ENCODE results near the gene UBAC2. TPM values are rescaled to one million over a fixed set of nuclear protein-coding genes. Genes with fewer than 3 reads are reported as not detected.

The UBAC2 gene
- 100 to 1,000 TPM in 2 of 3 donors, 10 to 100 TPM in 1; 98.7 to 109 (median 101) TPM for polyA plus RNA-seq (ENCODE audit: insufficient read length in 3 of 3)

GRCh38 chr13:99200432-99201167, at the start of gene UBAC2:
Gene UBAC2 (plus strand): TSS chr13:99200854. CDS start chr13:99200909, 55 bp downstream.
- DNase-seq (ENCODE audit: low read depth in 3 of 3, low spot score in 2 of 3), result peak; percentile 86 to 92 (median 89)

- DNase-seq (ENCODE audit: low read depth in 3 of 3, low spot score in 2 of 3), result no peak
Observed at GRCh38 chr13:99151516-99151915, 49.1 kb upstream of the UBAC2 start.

GRCh38 chr13:99153219-99153618, 47.4 kb upstream of the UBAC2 start:
- DNase-seq (ENCODE audit: low read depth in 3 of 3, low spot score in 2 of 3), result no peak

GRCh38 chr13:99154064-99154463, 46.6 kb upstream of the UBAC2 start:
- no peak for DNase-seq (ENCODE audit: low read depth in 3 of 3, low spot score in 2 of 3)

- DNase-seq (ENCODE audit: low read depth in 3 of 3, low spot score in 2 of 3), result no peak
Observed at GRCh38 chr13:99155821-99156220, 44.8 kb upstream of the UBAC2 start.

- no peak for DNase-seq (ENCODE audit: low read depth in 3 of 3, low spot score in 2 of 3)
Observed at GRCh38 chr13:99157046-99157445, 43.6 kb upstream of the UBAC2 start.

- no peak for DNase-seq (ENCODE audit: low read depth in 3 of 3, low spot score in 2 of 3)
Observed at GRCh38 chr13:99158846-99159245, 41.8 kb upstream of the UBAC2 start.

GRCh38 chr13:99159331-99160061, 41.2 kb upstream of the UBAC2 start:
- no peak for DNase-seq (ENCODE audit: low read depth in 3 of 3, low spot score in 2 of 3)

GRCh38 chr13:99160415-99160814, 40.2 kb upstream of the UBAC2 start:
- no peak for DNase-seq (ENCODE audit: low read depth in 3 of 3, low spot score in 2 of 3)

- no peak for DNase-seq (ENCODE audit: low read depth in 3 of 3, low spot score in 2 of 3)
Observed at GRCh38 chr13:99161512-99161911, 39.1 kb upstream of the UBAC2 start.

- DNase-seq (ENCODE audit: low read depth in 3 of 3, low spot score in 2 of 3), result no peak
Observed at GRCh38 chr13:99162567-99163361, 37.9 kb upstream of the UBAC2 start.

GRCh38 chr13:99164226-99164625, 36.4 kb upstream of the UBAC2 start:
- no peak for DNase-seq (ENCODE audit: low read depth in 3 of 3, low spot score in 2 of 3)

- no peak for DNase-seq (ENCODE audit: low read depth in 3 of 3, low spot score in 2 of 3)
Observed at GRCh38 chr13:99165753-99166587, 34.7 kb upstream of the UBAC2 start.

- no peak for DNase-seq (ENCODE audit: low read depth in 3 of 3, low spot score in 2 of 3)
Observed at GRCh38 chr13:99172951-99173350, 27.7 kb upstream of the UBAC2 start.

- DNase-seq (ENCODE audit: low read depth in 3 of 3, low spot score in 2 of 3), result no peak
Observed at GRCh38 chr13:99173606-99174005, 27.0 kb upstream of the UBAC2 start.

- no peak for DNase-seq (ENCODE audit: low read depth in 3 of 3, low spot score in 2 of 3)
Observed at GRCh38 chr13:99174533-99175100, 26.0 kb upstream of the UBAC2 start.

- DNase-seq (ENCODE audit: low read depth in 3 of 3, low spot score in 2 of 3), result peak in 1 of 3 donors; percentile 68
Observed at GRCh38 chr13:99176309-99177276, 24.1 kb upstream of the UBAC2 start.

- no peak for DNase-seq (ENCODE audit: low read depth in 3 of 3, low spot score in 2 of 3)
Observed at GRCh38 chr13:99178636-99179035, 22.0 kb upstream of the UBAC2 start.

- DNase-seq (ENCODE audit: low read depth in 3 of 3, low spot score in 2 of 3), result no peak
Observed at GRCh38 chr13:99179460-99179859, 21.2 kb upstream of the UBAC2 start.
